PC-3 (cell line): ENCODE measurements around the gene NKD2.

Source experiments
- EZH2 ChIP-seq: fragments of 300-600 bp; sonication (generic); IDR thresholded peaks from one replicate; pipeline ENCODE4 v1.6.1; 2017; ENCODE audit warnings: antibody characterized with exemption, mild to moderate bottlenecking, low read length; ENCODE audit not compliant: unreplicated experiment
- EZH2phosphoT487 ChIP-seq: fragments of 300-600 bp; sonication (generic); IDR thresholded peaks from 2 replicates; pipeline ENCODE4 v1.6.1; 2018; ENCODE audit warnings: mild to moderate bottlenecking, antibody characterized with exemption, low read length, borderline replicate concordance
- TF ChIP-seq, protein P1 (sequence below): fragments of 300-600 bp; sonication (generic); conservative IDR thresholded peaks from 2 replicates; pipeline ENCODE4 v1.5.1; 2017; ENCODE audit warnings: antibody characterized with exemption, low read depth, mild to moderate bottlenecking, low read length

- TF ChIP-seq, protein P1, sequence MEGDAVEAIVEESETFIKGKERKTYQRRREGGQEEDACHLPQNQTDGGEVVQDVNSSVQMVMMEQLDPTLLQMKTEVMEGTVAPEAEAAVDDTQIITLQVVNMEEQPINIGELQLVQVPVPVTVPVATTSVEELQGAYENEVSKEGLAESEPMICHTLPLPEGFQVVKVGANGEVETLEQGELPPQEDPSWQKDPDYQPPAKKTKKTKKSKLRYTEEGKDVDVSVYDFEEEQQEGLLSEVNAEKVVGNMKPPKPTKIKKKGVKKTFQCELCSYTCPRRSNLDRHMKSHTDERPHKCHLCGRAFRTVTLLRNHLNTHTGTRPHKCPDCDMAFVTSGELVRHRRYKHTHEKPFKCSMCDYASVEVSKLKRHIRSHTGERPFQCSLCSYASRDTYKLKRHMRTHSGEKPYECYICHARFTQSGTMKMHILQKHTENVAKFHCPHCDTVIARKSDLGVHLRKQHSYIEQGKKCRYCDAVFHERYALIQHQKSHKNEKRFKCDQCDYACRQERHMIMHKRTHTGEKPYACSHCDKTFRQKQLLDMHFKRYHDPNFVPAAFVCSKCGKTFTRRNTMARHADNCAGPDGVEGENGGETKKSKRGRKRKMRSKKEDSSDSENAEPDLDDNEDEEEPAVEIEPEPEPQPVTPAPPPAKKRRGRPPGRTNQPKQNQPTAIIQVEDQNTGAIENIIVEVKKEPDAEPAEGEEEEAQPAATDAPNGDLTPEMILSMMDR, result no peak
- TF ChIP-seq EZH2phosphoT487 (no peak), EZH2 (no peak)
Measured at GRCh38 chr5:998246-999031, 10.2 kb upstream of the NKD2 start.
